ENCODE data around the gene CYP1A1. TPM values are rescaled to one million over a fixed set of nuclear protein-coding genes. Genes with fewer than 3 reads are reported as not detected.

CYP1A1 gene
- total and polyA plus RNA-seq, 2 experiments from 2014 or later = 17.0 to 19.1 TPM

GRCh38 chr15:74770211-74770903 is 45.0 kb upstream of the CYP1A1 start:
- Histone ChIP-seq H2AFZ (no peak overlapping the region), H3K27ac (no peak overlapping the region), H3K4me1 (ENCODE audit: insufficient read depth) (no peaks in the 10 kb centered on the region), H3K9me2 (replicated peaks; ENCODE audit: insufficient read depth) (no peaks in the 10 kb centered on the region), H3K4me2 (no peak overlapping the region), H3K27me3 (no peaks in the 10 kb centered on the region), H3K36me3 (replicated peaks; ENCODE audit: insufficient read depth, low read depth) (no peaks in the 10 kb centered on the region), H3K79me2 (no peaks in the 10 kb centered on the region), H4K20me1 (ENCODE audit: insufficient read depth, poor library complexity, severe bottlenecking) (no peaks in the 10 kb centered on the region), H3K9me3 (ENCODE audit: low read depth) (no peaks in the 10 kb centered on the region), H3K4me3 (no peak overlapping the region)
- no peak for TF ChIP-seq EZH2 (IDR thresholded peaks at IDR 0.05; ENCODE audit: borderline replicate concordance)
- TF ChIP-seq CTCF (IDR thresholded peaks at IDR 0.05; ENCODE audit: poor library complexity) = no peak
- TF ChIP-seq EZH2phosphoT487 (IDR thresholded peaks at IDR 0.05; ENCODE audit: low read depth, severe bottlenecking, unreplicated experiment) = no peak
- 76% methylated on average over 4 of the region's 4 CpGs for WGBS (ENCODE audit: low lambda C conversion rate, missing lambda C conversion rate)
- no peak for DNase-seq (ENCODE audit: low spot score)

DNA sequence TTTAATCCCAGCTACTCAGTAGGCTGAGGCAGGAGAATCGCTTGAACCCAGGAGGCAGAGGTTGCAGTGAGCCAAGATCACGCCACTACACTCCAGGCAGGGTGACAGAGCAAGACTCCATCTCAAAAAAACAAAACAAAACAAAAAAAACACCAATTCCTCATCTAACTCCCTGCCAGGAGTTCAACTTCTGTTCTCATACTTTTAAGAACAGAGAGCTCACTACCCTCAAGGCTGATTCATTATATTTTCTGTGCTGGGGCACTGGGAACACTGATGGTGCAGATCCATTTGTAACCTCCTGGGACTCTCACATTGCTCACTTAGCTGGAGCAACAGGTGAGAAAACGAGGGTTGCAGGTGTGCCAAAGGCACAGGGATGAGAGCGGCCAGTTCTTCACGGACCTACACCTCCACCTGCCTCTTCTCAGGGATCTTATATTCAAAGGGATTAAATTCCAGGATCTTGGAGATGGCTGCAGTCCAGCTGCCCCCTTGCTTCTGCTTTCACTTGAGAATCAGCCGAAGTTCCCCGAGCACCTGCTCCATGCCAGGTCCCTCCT is 44.2 kb upstream of the CYP1A1 start:
- no peak for DNase-seq (ENCODE audit: low spot score)
- Histone ChIP-seq H2AFZ (no peak overlapping the region), H3K27ac (no peak overlapping the region), H3K79me2 (no peaks in the 10 kb centered on the region), H3K9me3 (ENCODE audit: low read depth) (no peaks in the 10 kb centered on the region), H3K4me2 (no peak overlapping the region), H4K20me1 (ENCODE audit: insufficient read depth, poor library complexity, severe bottlenecking) (no peaks in the 10 kb centered on the region), H3K9me2 (replicated peaks; ENCODE audit: insufficient read depth) (no peaks in the 10 kb centered on the region), H3K36me3 (replicated peaks; ENCODE audit: insufficient read depth, low read depth) (no peaks in the 10 kb centered on the region), H3K4me1 (ENCODE audit: insufficient read depth) (no peaks in the 10 kb centered on the region), H3K27me3 (no peaks in the 10 kb centered on the region), H3K4me3 (no peak overlapping the region)
- TF ChIP-seq CTCF (IDR thresholded peaks at IDR 0.05; ENCODE audit: poor library complexity) = no peak
- no peak for TF ChIP-seq EZH2 (IDR thresholded peaks at IDR 0.05; ENCODE audit: borderline replicate concordance)
- TF ChIP-seq EZH2phosphoT487 (IDR thresholded peaks at IDR 0.05; ENCODE audit: low read depth, severe bottlenecking, unreplicated experiment) = no peak
- 70% methylated on average over 7 of the region's 7 CpGs for WGBS (ENCODE audit: low lambda C conversion rate, missing lambda C conversion rate)

DNA sequence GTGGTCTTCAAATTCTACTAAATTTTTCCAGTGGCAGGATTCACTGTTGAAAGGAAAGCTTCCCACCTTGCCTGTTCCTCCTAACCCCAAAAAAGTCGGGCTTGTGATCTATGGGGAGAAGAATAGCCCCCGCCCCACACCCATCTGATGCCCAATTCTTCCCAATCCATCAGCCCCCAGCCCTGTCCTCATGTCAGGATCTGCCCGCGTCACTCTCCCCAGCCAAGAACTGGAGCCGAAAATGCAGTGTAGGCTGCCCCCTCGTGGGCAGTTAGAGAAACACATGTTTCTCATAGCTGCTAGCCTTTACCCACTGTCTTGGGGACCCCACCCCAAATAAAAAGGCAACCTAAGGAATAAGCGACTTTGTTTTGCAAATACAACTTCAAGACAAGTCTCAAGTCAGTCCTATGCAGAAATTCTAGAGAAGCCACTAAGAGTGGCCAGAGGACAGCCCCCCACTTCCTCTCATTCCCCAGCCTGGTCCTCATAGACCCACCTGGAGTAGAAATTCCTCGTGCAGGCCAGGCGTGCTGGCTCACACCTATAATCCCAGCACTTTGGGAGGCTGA is 43.5 kb upstream of the CYP1A1 start:
- Histone ChIP-seq H3K27ac (no peak overlapping the region), H3K4me3 (no peak overlapping the region), H2AFZ (no peak overlapping the region), H3K4me1 (ENCODE audit: insufficient read depth) (no peaks in the 10 kb centered on the region), H4K20me1 (ENCODE audit: insufficient read depth, poor library complexity, severe bottlenecking) (no peaks in the 10 kb centered on the region), H3K9me3 (ENCODE audit: low read depth) (no peaks in the 10 kb centered on the region), H3K36me3 (replicated peaks; ENCODE audit: insufficient read depth, low read depth) (no peaks in the 10 kb centered on the region), H3K4me2 (peak overlapping the region; percentile 66), H3K9me2 (replicated peaks; ENCODE audit: insufficient read depth) (no peaks in the 10 kb centered on the region), H3K79me2 (no peaks in the 10 kb centered on the region), H3K27me3 (no peaks in the 10 kb centered on the region)
- DNase-seq (ENCODE audit: low spot score) = peak; percentile 73
- WGBS (ENCODE audit: low lambda C conversion rate, missing lambda C conversion rate) = 9% methylated on average over 9 of the region's 9 CpGs
- TF ChIP-seq EZH2 (IDR thresholded peaks at IDR 0.05; ENCODE audit: borderline replicate concordance) (no peak), EZH2phosphoT487 (IDR thresholded peaks at IDR 0.05; ENCODE audit: low read depth, severe bottlenecking, unreplicated experiment) (no peak), CTCF (IDR thresholded peaks at IDR 0.05; ENCODE audit: poor library complexity) (peak; percentile 94)
